HG03342 (cell line): ENCODE measurements around the gene NUDT3.
A peak's percentile ranks its signal among the peaks of the same experiment; 100 is the strongest.
"Not testable (repeated sequence)": the region's sequence is repeated elsewhere in the genome, so short reads cannot be mapped to it uniquely, and the experiment has no call there.

Experiments used
- ATAC-seq: cut with Tn5 transposase; IDR thresholded peaks from one replicate; pipeline ENCODE4 v1.9.1; 2021; ENCODE audit warnings: mild to moderate bottlenecking, moderate library complexity; ENCODE audit not compliant: unreplicated experiment

Gene NUDT3

GRCh38 chr6:34393191-34393965 lies 909 bp upstream of the NUDT3 start:
- ATAC-seq, result no peak

GRCh38 chr6:34391786-34392496 lies 528 bp downstream of the NUDT3 start:
- peak; percentile 30 for ATAC-seq

- ATAC-seq, result no peak
Observed at GRCh38 chr6:34391473-34391785, 1.0 kb downstream of the NUDT3 start.

GRCh38 chr6:34390531-34391472 lies 1.7 kb downstream of the NUDT3 start:
- no peak for ATAC-seq

- no peak for ATAC-seq
Observed at GRCh38 chr6:34389034-34389433, 3.4 kb downstream of the NUDT3 start.

GRCh38 chr6:34388421-34388820 lies 4.0 kb downstream of the NUDT3 start:
- ATAC-seq, result no peak

GRCh38 chr6:34386316-34387137 lies 5.9 kb downstream of the NUDT3 start:
- no peak for ATAC-seq

- ATAC-seq, result no peak
Observed at GRCh38 chr6:34385793-34386195, 6.7 kb downstream of the NUDT3 start.

GRCh38 chr6:34384321-34385153 lies 7.9 kb downstream of the NUDT3 start:
- no peak for ATAC-seq

- ATAC-seq, result no peak
Observed at GRCh38 chr6:34383656-34384320, 8.7 kb downstream of the NUDT3 start.

GRCh38 chr6:34383161-34383631 lies 9.3 kb downstream of the NUDT3 start:
- no peak for ATAC-seq

GRCh38 chr6:34381081-34381480 lies 11.4 kb downstream of the NUDT3 start:
- ATAC-seq, result no peak

- no peak for ATAC-seq
Observed at GRCh38 chr6:34378470-34378869, 14.0 kb downstream of the NUDT3 start.

GRCh38 chr6:34377984-34378383 lies 14.5 kb downstream of the NUDT3 start:
- ATAC-seq, result no peak

GRCh38 chr6:34377571-34377970 lies 14.9 kb downstream of the NUDT3 start:
- not testable (repeated sequence) for ATAC-seq

GRCh38 chr6:34375833-34376232 lies 16.6 kb downstream of the NUDT3 start:
- ATAC-seq, result no peak

GRCh38 chr6:34374508-34374907 lies 18.0 kb downstream of the NUDT3 start:
- ATAC-seq, result no peak

GRCh38 chr6:34374069-34374468 lies 18.4 kb downstream of the NUDT3 start:
- no peak for ATAC-seq

- ATAC-seq, result no peak
Observed at GRCh38 chr6:34373511-34373910, 19.0 kb downstream of the NUDT3 start.
